Upper lobe of left lung (tissue), 4 donors: ENCODE results near the gene PDGFC.

Source experiments
- EP300 ChIP-seq, 4 donors: sonication (generic); formaldehyde crosslinking; IDR thresholded peaks; one replicate each; pipeline ENCODE4 v1.5.1; 2017; ENCODE audit warnings: antibody characterized with exemption in 4 of 4, control low read depth in 2 of 4
- POLR2A ChIP-seq, 4 donors: fragments of 450-650 bp; IDR thresholded peaks; one replicate each; pipeline ENCODE4 v1.5.1; 2016 to 2017; ENCODE audit warnings: antibody characterized with exemption in 4 of 4, mild to moderate bottlenecking in 2 of 4
- POLR2AphosphoS5 ChIP-seq, 2 donors: sonication (generic); formaldehyde crosslinking; IDR thresholded peaks; one replicate each; pipeline ENCODE4 v1.5.1; 2017; ENCODE audit warnings: antibody characterized with exemption in 2 of 2
- TF ChIP-seq, protein P1 (sequence below), 6 experiments: fragments of 450-650 bp in 4 of 6; fragments of 200-600 bp in 2 of 6; sonication (generic) in 2 of 6; IDR thresholded peaks; one replicate each; pipeline ENCODE4 v1.5.1; 2016 to 2019; ENCODE audit warnings: antibody characterized with exemption in 6 of 6

DNA sequence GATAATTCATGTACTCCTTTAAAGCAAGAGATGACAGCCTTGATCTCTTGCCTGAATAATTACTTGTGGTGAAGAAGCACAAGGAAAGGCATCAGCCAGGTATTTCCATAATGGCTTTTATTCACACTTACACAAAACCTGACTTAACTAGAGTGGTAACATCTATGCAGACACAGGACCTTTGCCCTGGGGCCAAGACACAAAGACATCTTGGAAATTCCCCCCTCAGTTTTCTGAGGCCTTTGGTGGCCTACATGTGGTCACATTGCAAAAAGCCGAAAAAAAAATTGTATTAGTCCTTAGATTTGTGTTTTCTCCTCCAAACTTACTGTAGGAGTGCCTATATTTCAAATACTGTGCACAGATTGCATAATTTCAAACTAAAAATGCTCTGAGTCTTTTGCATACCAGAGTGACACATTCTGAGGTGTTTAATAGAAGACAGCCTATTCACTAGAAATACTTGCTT lies 172.4 kb downstream of the PDGFC start:
- TF ChIP-seq, protein P1, sequence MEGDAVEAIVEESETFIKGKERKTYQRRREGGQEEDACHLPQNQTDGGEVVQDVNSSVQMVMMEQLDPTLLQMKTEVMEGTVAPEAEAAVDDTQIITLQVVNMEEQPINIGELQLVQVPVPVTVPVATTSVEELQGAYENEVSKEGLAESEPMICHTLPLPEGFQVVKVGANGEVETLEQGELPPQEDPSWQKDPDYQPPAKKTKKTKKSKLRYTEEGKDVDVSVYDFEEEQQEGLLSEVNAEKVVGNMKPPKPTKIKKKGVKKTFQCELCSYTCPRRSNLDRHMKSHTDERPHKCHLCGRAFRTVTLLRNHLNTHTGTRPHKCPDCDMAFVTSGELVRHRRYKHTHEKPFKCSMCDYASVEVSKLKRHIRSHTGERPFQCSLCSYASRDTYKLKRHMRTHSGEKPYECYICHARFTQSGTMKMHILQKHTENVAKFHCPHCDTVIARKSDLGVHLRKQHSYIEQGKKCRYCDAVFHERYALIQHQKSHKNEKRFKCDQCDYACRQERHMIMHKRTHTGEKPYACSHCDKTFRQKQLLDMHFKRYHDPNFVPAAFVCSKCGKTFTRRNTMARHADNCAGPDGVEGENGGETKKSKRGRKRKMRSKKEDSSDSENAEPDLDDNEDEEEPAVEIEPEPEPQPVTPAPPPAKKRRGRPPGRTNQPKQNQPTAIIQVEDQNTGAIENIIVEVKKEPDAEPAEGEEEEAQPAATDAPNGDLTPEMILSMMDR (IDR thresholded peaks at IDR 0.05) = no peak
- TF ChIP-seq EP300 (IDR thresholded peaks at IDR 0.05) = no peak
- TF ChIP-seq POLR2A (IDR thresholded peaks at IDR 0.05) = no peak
- TF ChIP-seq POLR2AphosphoS5 (IDR thresholded peaks at IDR 0.05) = no peak
